Umbilical cord (tissue), 2 donors: ENCODE results near the gene S100PBP. TPM values are rescaled to one million over a fixed set of nuclear protein-coding genes. Genes with fewer than 3 reads are reported as not detected.
"Not testable (repeated sequence)": the region's sequence is repeated elsewhere in the genome, so short reads cannot be mapped to it uniquely, and the experiment has no call there.

Experiments used
- DNase-seq: peaks from one replicate; pipeline ENCODE4 v3.0.0-alpha.2; 2015; ENCODE audit warnings: low spot score
- total RNA-seq: library from RNA; depleted of rRNA; stranded (reverse); fragments of >200 nt; gene quantifications from one replicate; pipeline ENCODE4 v1.2.3, GENCODE V29; 2014; ENCODE audit warnings: low replicate concordance; ENCODE audit not compliant: insufficient read depth

Gene S100PBP
- total RNA-seq, 1 donor from 2014 or later = 32.0 TPM

DNA sequence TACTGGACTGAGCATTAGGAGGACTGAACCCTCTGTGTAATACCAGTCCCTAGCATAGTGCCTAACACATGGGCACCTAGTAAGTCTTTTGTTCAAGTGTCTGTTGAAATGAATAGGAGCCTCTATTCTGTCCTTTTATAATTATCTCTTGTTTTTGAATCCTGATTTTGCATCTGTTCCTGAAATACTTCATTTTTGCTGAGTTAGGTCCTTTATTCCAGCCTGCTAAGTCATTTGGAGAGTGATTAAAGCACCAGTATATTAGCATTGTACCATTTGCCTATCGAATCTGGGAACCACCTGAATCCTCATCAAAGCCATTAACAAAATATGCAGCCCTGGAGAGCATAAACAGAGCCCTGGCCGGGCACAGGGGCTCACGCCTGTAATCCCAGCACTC, 32.6 kb upstream of the S100PBP start:
- no peak for DNase-seq

- DNase-seq = no peak
Observed at GRCh38 chr1:32786856-32787255, 30.6 kb upstream of the S100PBP start.

DNA sequence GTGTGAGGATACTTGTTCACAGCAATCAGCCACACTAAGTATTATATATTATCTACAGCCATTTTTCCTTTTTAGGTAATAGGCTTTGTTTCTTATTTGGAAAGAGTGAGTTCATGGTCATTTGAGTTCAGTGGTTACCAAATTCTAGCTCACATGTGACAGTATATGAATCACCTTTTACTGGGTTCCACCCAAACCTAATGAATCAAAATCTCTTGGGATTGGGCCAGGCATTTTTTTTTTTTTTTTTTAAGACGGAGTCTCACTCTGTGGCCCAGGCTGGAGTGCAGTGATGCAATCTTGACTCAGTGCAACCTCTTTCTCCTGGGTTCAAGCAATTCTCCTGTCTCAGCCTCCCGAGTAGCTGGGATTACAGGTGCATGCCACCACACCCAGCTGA, 28.1 kb upstream of the S100PBP start:
- not testable (repeated sequence) for DNase-seq

GRCh38 chr1:32791881-32792280, 25.6 kb upstream of the S100PBP start:
- DNase-seq = no peak

DNA sequence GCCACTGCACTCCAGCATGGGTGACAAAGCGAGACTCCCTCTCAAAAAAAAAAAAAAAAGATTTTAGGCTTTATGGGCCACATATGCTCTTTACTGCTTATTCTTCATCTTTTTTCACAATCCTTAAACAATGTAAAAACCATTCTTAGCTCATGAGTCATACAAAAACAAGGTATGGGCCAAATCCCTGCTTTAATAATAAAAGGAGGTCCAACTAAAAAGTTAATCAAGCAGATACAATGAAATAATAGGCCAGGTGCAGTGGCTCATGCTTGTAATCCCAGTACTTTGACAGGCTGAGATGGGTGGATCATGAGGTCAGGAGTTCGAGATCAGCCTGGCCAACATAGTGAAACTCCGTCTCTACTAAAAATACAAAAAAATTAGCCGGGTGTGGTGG, 21.7 kb upstream of the S100PBP start:
- DNase-seq = not testable (repeated sequence)

GRCh38 chr1:32797456-32797855, 20.0 kb upstream of the S100PBP start:
- DNase-seq = no peak

DNA sequence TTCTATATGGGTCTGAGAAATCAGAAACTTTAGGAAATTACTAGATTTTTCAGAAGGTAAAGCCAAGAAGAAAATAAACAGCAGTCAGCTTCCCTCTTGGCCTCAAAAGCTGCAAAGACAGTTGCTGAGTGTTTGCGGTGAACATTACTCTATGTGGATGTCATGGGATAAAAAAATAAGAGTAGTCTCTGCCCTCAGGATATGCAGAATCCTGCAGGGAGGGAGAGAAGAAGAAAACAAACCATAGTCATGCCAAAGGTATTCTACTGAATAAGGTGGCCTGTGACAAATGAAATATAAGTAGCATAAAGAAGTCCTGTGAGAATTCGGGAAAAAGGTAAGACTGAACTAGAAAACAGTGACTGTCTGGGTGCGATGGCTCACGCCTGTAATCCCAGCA, 19.3 kb upstream of the S100PBP start:
- no peak for DNase-seq

DNA sequence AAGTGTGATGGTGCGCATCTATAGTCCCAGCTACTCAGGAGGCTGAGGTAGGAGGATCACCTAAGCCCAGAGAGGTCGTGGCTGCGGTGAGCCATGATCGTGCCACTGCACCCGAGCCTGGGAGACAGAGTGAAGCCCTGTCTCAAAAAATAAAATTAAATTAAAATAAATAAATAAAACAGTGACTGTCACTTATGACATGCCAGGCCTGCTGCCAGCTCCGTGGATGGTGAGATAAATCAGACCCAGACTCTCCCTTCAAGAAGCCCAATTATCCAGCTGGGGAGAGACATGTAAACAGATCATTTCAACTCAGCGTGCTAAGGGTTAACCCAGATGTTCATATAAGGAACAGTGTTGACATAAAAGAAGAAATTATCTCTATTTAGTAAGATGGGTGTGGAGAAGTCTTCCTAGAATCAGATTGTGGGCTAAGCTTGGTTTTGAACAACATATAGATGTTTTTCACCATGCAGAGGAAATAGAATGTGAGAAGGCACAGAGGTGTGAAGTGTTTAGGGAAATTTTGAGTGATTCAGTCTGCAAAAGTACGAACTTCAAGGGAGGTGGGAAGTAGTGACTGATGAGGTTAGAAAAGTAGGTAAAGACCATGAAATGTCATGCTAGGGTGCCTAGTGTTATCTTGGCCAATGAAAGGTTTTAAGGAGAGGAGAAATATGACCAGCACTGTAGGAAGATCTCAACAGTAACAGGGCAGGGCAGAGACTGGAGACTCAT, 18.6 kb upstream of the S100PBP start:
- DNase-seq = no peak

- DNase-seq = no peak
Observed at GRCh38 chr1:32801096-32801715, 16.2 kb upstream of the S100PBP start.

DNA sequence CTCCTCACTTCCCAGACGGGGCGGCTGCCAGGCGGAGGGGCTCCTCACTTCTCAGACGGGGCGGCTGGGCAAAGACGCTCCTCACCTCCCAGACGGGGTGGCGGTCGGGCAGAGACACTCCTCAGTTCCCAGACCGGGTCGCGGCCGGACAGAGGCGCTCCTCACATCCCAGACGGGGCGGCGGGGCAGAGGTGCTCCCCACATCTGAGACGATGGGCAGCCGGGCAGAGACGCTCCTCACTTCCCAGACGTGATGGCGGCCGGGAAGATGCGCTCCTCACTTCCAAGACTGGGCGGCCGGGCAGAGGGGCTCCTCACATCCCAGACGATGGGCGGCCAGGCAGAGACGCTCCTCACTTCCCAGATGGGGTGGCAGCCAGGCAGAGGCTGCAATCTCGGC, 13.0 kb upstream of the S100PBP start:
- DNase-seq = not testable (repeated sequence)

DNA sequence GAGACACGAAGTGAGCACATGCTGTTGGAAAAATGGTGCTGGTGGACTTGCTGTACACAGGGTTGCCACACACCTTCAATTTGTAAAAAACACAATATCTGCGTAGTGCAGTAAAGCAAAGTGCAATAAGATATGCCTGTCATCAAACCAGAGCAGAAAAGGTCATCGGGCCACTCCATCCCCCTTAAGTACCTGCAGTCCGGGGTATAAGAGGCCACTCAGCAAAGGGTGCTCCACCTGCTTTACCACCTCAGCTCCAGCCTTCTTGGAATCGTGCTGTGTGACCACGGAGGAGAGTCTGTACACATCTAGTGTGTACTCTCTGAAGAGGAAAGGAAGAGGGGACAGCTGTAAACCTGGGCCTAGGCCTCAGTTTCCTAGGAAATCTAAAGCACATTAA, 11.2 kb upstream of the S100PBP start:
- DNase-seq = no peak

GRCh38 chr1:32806910-32807523, 10.4 kb upstream of the S100PBP start:
- DNase-seq = peak; percentile 69

GRCh38 chr1:32808580-32808979, 8.9 kb upstream of the S100PBP start:
- no peak for DNase-seq

- no peak for DNase-seq
Observed at GRCh38 chr1:32810358-32810757, 7.1 kb upstream of the S100PBP start.

- DNase-seq = peak; percentile 48
Observed at GRCh38 chr1:32811265-32811664, 6.2 kb upstream of the S100PBP start.

- no peak for DNase-seq
Observed at GRCh38 chr1:32811917-32812316, 5.5 kb upstream of the S100PBP start.

- DNase-seq = no peak
Observed at GRCh38 chr1:32813941-32814739, 3.3 kb upstream of the S100PBP start.

DNA sequence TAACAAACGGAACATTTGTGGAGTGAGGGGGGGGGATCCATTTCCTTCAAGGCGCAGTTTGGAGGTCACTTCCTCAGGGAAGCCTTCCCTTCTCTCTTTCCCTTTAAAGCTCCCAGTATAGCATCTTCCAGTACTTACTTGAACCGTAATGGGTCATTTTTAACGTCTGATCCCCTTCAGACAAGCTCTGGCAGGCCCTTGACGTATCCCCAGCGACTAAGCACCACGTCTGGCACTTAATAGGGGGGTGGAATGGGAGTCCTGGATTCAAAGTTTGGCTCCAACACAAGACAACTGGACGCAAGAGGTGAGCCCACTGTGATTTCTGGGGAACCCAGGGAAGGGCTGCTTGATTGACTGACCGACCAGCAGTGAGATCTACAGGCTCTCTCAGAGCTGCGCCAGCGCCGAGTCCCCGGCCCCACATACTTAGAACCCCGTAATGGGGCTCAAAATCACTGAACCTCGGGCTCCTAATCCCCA, 736 bp upstream of the S100PBP start:
- DNase-seq = peak; percentile 61

DNA sequence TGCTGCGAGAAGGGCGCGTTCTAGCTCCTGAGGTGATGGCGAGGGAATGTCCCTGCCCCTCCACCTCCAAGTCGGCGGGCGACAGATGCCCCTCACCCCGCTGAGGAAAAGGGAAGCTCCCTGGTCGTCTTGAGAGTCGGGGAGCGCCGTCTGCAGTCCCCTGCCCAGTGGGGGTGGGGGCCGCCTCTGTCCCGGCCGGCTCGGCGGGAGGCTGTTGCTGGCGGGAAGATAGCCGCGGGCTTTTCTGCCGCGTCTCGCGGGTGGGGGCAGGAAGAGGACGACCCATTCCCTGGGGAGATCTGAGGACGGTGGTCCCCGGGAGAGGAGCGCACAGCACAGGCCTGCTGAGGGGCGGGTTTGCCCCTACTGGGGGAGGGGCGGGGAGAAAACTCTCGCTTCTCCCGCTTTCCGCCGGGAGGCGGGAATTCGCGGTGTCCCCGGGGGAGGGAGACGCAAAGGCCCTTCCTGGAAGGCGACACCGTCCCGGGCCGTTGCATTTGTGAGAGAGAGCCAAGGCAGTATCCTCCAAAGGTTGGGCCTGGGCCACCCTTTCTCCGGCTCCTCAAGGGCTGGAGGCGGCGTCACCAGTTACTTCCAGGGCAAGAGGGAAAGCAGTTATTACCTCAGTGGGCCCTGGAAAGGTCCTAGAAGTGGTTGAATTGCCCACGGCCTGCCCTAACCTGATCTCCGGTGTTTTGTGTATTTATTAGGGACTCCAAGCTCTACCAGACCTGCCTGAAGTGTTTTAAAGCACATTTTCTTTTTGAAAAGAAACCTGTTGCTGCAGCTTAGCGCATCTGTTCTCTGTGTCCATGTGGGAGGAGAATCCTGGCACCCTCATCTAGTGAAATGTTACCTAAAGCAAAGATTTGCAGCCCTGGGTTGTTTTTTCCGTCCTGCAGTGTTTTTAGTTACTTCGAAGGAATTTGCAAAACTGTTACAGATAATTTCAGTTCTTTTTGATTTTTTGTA, 648 bp downstream of the S100PBP start:
- DNase-seq = peak; percentile 69

DNA sequence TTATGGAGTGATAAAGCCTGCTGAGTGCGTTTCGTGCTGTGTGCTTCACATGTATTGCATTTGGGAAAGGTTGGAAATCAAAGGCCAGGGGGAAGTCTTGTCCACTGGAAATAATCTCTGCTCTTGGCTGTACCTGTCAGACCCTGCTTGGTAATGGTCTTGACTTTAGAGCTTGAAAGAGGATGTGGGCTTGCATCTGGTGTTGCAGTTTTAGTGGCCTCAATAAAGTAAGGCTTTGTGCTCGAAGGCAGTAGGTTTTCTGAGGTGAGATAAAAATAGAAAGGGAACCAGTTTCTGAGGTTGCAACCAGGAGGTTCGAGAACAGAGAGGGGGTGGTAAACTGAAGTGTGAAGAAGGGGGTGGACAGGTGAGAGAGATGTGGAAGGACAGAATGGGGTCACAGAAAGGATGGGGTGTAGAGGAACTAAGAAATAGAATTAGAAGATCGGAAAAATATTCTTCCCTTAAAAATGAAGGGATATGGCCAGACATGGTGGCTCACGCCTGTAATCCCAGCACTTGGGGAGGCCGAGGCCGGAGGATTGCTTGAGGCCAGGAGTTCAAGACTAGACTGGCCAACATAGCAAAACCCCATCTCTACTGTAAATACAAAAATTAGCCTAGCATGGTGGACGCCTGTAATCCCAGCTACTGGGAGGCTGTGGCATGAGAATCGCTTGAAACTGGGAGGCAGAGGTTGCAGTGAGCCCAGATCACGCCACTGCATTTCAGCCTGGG, 1.5 kb downstream of the S100PBP start:
- DNase-seq = no peak
